OCI-LY3 (cell line): ENCODE data around the gene TAS2R19.

Source experiments
- H2AFZ ChIP-seq: fragments of 200-600, 300-600 bp; shearing (Covaris generic); 2 replicates; pipeline ENCODE4 v1.6.0; 2014; ENCODE audit warnings: antibody characterized with exemption, low read depth, low read length
- H3K27ac ChIP-seq: fragments of 200-600, 300-600 bp; sonication (generic); 2 replicates; pipeline ENCODE4 v1.5.1; 2014; ENCODE audit warnings: mild to moderate bottlenecking, low read length, moderate library complexity, mixed read lengths
- H3K27me3 ChIP-seq: fragments of 200-600, 300-600 bp; sonication (generic); 2 replicates; pipeline ENCODE4 v1.6.1; 2014; ENCODE audit warnings: low read depth, low read length, mixed read lengths
- H3K36me3 ChIP-seq: fragments of 200-600, 300-600 bp; sonication (generic); replicated peaks from 2 replicates; pipeline ENCODE3; 2014; ENCODE audit warnings: low read depth, low read length, mixed read lengths
- H3K4me1 ChIP-seq: fragments of 300-600, 200-600 bp; sonication (generic); 2 replicates; pipeline ENCODE4 v1.6.1; 2014; ENCODE audit warnings: low read length, mixed read lengths
- H3K4me2 ChIP-seq: fragments of 200-600, 300-600 bp; sonication (generic); 2 replicates; pipeline ENCODE4 v1.6.1; 2014; ENCODE audit warnings: low read length, mixed read lengths
- H3K4me3 ChIP-seq: fragments of 300-600, 200-600 bp; sonication (generic); 2 replicates; pipeline ENCODE4 v1.5.1; 2014; ENCODE audit warnings: antibody characterized with exemption, mild to moderate bottlenecking, low read length, moderate library complexity
- H3K79me2 ChIP-seq: fragments of 300-600, 200-600 bp; shearing (Covaris generic); 2 replicates; pipeline ENCODE4 v1.6.1; 2014; ENCODE audit warnings: mild to moderate bottlenecking, low read length, mixed read lengths
- H3K9ac ChIP-seq: fragments of 300-600, 200-600 bp; shearing (Covaris generic); 2 replicates; pipeline ENCODE4 v1.6.0; 2014; ENCODE audit warnings: mild to moderate bottlenecking, low read length, moderate library complexity
- H3K9me3 ChIP-seq: fragments of 200-600, 300-600 bp; shearing (Covaris generic); 2 replicates; pipeline ENCODE4 v1.6.1; 2014; ENCODE audit warnings: low read length, mixed read lengths; ENCODE audit not compliant: insufficient read depth
- H4K20me1 ChIP-seq: fragments of 200-600, 300-600 bp; sonication (generic); 2 replicates; pipeline ENCODE4 v1.6.1; 2016; ENCODE audit warnings: low read length, mixed read lengths; ENCODE audit not compliant: insufficient read depth
- EZH2phosphoT487 ChIP-seq: fragments of 200-600 bp; shearing (Covaris generic); IDR thresholded peaks from 2 replicates; pipeline ENCODE4 v1.6.1; 2018; ENCODE audit warnings: antibody characterized with exemption, mixed run types, low read depth
- TF ChIP-seq, protein P1 (sequence below): fragments of 200-600, 300-600 bp; sonication (generic); IDR thresholded peaks from 2 replicates; pipeline ENCODE4 v1.5.1; 2014; ENCODE audit warnings: antibody characterized with exemption, low read length, low read depth

TAS2R19 gene

DNA sequence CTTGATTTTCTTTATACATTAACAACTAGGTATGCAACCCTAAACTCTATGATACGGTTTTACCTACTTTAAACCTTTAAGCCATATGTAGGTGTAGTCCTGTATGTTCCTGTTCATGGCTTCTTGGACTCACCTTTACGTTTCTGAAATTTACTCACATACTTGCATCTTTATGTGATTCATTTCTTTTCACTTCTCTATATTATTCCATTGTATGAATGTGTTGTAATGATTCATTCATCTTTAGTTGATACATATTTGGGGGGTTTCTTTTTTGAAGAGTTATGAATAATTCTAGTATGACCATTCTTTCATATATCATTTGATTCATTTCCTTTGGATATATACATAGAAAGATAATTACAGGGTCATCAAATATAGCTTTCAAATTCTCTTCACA is 33.3 kb downstream of the TAS2R19 start:
- Histone ChIP-seq H3K27ac (no peak overlapping the region), H4K20me1 (no peaks in the 10 kb centered on the region), H3K9ac (no peak overlapping the region), H3K27me3 (no peaks in the 10 kb centered on the region), H3K79me2 (no peaks in the 10 kb centered on the region), H3K4me3 (no peak overlapping the region), H2AFZ (no peak overlapping the region), H3K4me1 (peaks cover 6% of the 10 kb centered on the region), H3K9me3 (no peaks in the 10 kb centered on the region), H3K36me3 (peaks cover 7% of the 10 kb centered on the region), H3K4me2 (no peak overlapping the region)
- TF ChIP-seq, protein P1, sequence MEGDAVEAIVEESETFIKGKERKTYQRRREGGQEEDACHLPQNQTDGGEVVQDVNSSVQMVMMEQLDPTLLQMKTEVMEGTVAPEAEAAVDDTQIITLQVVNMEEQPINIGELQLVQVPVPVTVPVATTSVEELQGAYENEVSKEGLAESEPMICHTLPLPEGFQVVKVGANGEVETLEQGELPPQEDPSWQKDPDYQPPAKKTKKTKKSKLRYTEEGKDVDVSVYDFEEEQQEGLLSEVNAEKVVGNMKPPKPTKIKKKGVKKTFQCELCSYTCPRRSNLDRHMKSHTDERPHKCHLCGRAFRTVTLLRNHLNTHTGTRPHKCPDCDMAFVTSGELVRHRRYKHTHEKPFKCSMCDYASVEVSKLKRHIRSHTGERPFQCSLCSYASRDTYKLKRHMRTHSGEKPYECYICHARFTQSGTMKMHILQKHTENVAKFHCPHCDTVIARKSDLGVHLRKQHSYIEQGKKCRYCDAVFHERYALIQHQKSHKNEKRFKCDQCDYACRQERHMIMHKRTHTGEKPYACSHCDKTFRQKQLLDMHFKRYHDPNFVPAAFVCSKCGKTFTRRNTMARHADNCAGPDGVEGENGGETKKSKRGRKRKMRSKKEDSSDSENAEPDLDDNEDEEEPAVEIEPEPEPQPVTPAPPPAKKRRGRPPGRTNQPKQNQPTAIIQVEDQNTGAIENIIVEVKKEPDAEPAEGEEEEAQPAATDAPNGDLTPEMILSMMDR: no peak
- no peak for TF ChIP-seq EZH2phosphoT487

DNA sequence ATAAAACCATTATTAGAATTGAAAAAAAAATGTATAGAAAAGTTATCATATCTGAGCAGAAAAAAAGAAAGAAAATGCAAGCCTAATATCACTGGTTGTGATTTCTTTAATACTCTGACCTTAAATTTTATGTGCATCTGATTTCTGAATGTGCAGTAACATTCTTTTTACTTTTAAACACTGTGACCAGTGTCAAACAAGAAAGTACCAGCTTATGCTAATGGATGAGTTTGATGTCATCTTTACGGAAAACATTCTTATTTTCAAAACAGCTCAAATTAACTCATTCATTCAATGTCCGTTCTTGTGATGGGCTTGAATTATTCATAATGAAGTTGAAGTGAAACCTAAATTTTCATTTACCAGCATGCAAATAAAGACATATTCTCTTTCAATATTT is 35.6 kb downstream of the TAS2R19 start, which contains the start of gene TAS2R50:
TSS of gene TAS2R50 (minus strand) at position 101 of the 400 bp plus-strand sequence. CDS start at position 49, 52 bp downstream.
- Histone ChIP-seq H3K4me3 (no peak within 1 kb of the TSS), H3K27ac (no peak within 1 kb of the TSS), H3K4me1 (peaks cover 6% of the 10 kb centered on the region), H3K27me3 (no peaks in the 10 kb centered on the region), H4K20me1 (no peaks in the 10 kb centered on the region), H3K79me2 (no peaks in the 10 kb centered on the region), H3K9me3 (no peaks in the 10 kb centered on the region), H3K4me2 (no peak within 1 kb of the TSS), H3K36me3 (peaks cover 7% of the 10 kb centered on the region), H3K9ac (no peak within 1 kb of the TSS), H2AFZ (no peak within 1 kb of the TSS)
- TF ChIP-seq, protein P1: no peak
- no peak for TF ChIP-seq EZH2phosphoT487

GRCh38 chr12:10982244-10982643 is 40.2 kb downstream of the TAS2R19 start:
- no peaks in the 10 kb centered on the region for H3K36me3 ChIP-seq
- H3K79me2 ChIP-seq: peaks cover 2% of the 10 kb centered on the region; the same call in 1 of the 2 replicates
- H3K27me3 ChIP-seq: no peaks in the 10 kb centered on the region
- H3K9ac ChIP-seq: no peak overlapping the region
- H3K4me3 ChIP-seq: no peak overlapping the region
- no peak overlapping the region for H2AFZ ChIP-seq
- no peak overlapping the region for H3K4me2 ChIP-seq
- H3K4me1 ChIP-seq: peaks cover 4% of the 10 kb centered on the region
- TF ChIP-seq, protein P1: no peak
- TF ChIP-seq EZH2phosphoT487: no peak
- H3K27ac ChIP-seq: no peak overlapping the region
- no peaks in the 10 kb centered on the region for H3K9me3 ChIP-seq
- H4K20me1 ChIP-seq: no peaks in the 10 kb centered on the region

DNA sequence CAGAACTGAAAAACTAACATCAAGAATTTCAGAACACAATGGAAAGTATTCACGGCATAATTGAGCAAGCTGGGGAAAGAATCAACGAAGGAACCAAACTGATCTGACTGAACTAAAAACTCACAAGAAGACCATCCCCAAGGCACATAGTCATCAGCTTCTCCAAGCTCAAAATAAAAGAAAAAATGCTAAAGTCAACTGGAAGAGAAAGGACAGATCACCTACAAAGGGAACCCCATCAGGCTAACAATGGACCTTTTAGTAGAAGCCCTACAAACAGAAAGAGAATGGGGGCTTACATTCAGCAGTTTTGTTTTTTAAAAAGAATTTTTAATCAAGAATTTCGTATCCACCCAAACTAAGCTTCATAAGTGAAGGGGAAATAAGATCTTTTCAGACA is 47.5 kb downstream of the TAS2R19 start:
- Histone ChIP-seq H3K27me3 (no peaks in the 10 kb centered on the region), H3K4me3 (no peak overlapping the region), H3K36me3 (no peaks in the 10 kb centered on the region), H3K9ac (no peak overlapping the region), H2AFZ (no peak overlapping the region), H3K27ac (no peak overlapping the region), H3K4me2 (no peak overlapping the region), H4K20me1 (peaks cover 3% of the 10 kb centered on the region; the same call in 1 of the 2 replicates), H3K79me2 (peaks cover 2% of the 10 kb centered on the region; the same call in 1 of the 2 replicates), H3K4me1 (no peaks in the 10 kb centered on the region), H3K9me3 (no peaks in the 10 kb centered on the region)
- TF ChIP-seq EZH2phosphoT487: no peak
- TF ChIP-seq, protein P1: no peak
